ENCODE measurements around the gene CTSV. TPM values are rescaled to one million over a fixed set of nuclear protein-coding genes. Genes with fewer than 3 reads are reported as not detected.

The CTSV gene
- total and polyA plus RNA-seq, 2 experiments from 2014 or later: 63.4 to 97.9 TPM

GRCh38 chr9:97067490-97067889 lies 28.5 kb upstream of the CTSV start (continued):
- no peak for TF ChIP-seq JUNB (IDR thresholded peaks at IDR 0.05; ENCODE audit: unreplicated experiment)

- ATAC-seq: no peak
- no peaks in the 10 kb centered on the region for H3K4me1 ChIP-seq (ENCODE audit: insufficient read depth)
- no peak overlapping the region for H3K27ac ChIP-seq (ENCODE audit: low read depth)
- TF ChIP-seq EZH2phosphoT487 (IDR thresholded peaks at IDR 0.05; ENCODE audit: unreplicated experiment) (no peak), STAT1 (IDR thresholded peaks at IDR 0.05; ENCODE audit: unreplicated experiment) (no peak), EZH2 (IDR thresholded peaks at IDR 0.05; ENCODE audit: low read depth, unreplicated experiment) (no peak), CTCF (conservative IDR thresholded peaks at IDR 0.05; ENCODE audit: low read depth in 2 of 2) (no peak), POLR2AphosphoS5 (IDR thresholded peaks at IDR 0.05; ENCODE audit: low read depth) (no peak), NANOG (IDR thresholded peaks at IDR 0.05; ENCODE audit: borderline replicate concordance) (no peak), CREB1 (CRISPR knock-in tag; IDR thresholded peaks at IDR 0.05; ENCODE audit: low read depth) (no peak), ETS1 (IDR thresholded peaks at IDR 0.05) (no peak), ZNF114 (CRISPR knock-in tag; IDR thresholded peaks at IDR 0.05) (no peak), ZNF462 (CRISPR knock-in tag; IDR thresholded peaks at IDR 0.05) (no peak), JUNB (IDR thresholded peaks at IDR 0.05; ENCODE audit: unreplicated experiment) (no peak), REST (IDR thresholded peaks at IDR 0.05; ENCODE audit: unreplicated experiment) (no peak), ZNF331 (CRISPR knock-in tag; IDR thresholded peaks at IDR 0.05; ENCODE audit: low read depth) (no peak)
- H2AFZ ChIP-seq: no peak overlapping the region
- H3K4me3 ChIP-seq: no peak overlapping the region
- H3K4me1 Mint-ChIP-seq: no peaks in the 10 kb centered on the region
- no peak overlapping the region for H3K27ac Mint-ChIP-seq
- no peak overlapping the region for H3K4me2 ChIP-seq
- H3K27me3 ChIP-seq (ENCODE audit: insufficient read depth): no peaks in the 10 kb centered on the region
- H3K4me3 Mint-ChIP-seq: no peak overlapping the region
- peaks cover 6% of the 10 kb centered on the region; the same call in 2 of the 3 replicates for H3K9me3 Mint-ChIP-seq
- H3K9me2 ChIP-seq (ENCODE audit: insufficient read depth): peaks cover 4% of the 10 kb centered on the region; the same call in 1 of the 2 replicates
- H3K36me3 ChIP-seq (ENCODE audit: insufficient read depth): no peaks in the 10 kb centered on the region
- H3F3A ChIP-seq (replicated peaks; ENCODE audit: low read depth): no peaks in the 10 kb centered on the region
- no peaks in the 10 kb centered on the region for H3K36me3 Mint-ChIP-seq (ENCODE audit: low read depth)
- peaks cover 2% of the 10 kb centered on the region for H3K27me3 Mint-ChIP-seq (ENCODE audit: insufficient read depth, low read depth, poor library complexity)
- H4K20me1 ChIP-seq (replicated peaks; ENCODE audit: insufficient read depth): no peaks in the 10 kb centered on the region
- DNase-seq (ENCODE audit: low spot score): no peak
- no peaks in the 10 kb centered on the region for H3K79me2 ChIP-seq (replicated peaks; ENCODE audit: insufficient read depth)
Observed at GRCh38 chr9:97064176-97064575, 25.2 kb upstream of the CTSV start.

Measured in GM23338 (cell line).